DOHH2 (cell line): ENCODE measurements around the gene DDX1.
"Not testable (repeated sequence)": the region's sequence is repeated elsewhere in the genome, so short reads cannot be mapped to it uniquely, and the experiment has no call there.

Source experiments
- H3F3A ChIP-seq: fragments of 200-600 bp; sonication (generic), shearing (Covaris generic); 2 replicates; pipeline ENCODE4 v1.6.0; 2016; ENCODE audit warnings: antibody characterized with exemption, mild to moderate bottlenecking; ENCODE audit not compliant: control insufficient read depth, insufficient read depth
- H3K27ac ChIP-seq: fragments of 200-600 bp; sonication (generic); 2 replicates; pipeline ENCODE4 v1.5.1; 2014; ENCODE audit warnings: low read depth, mild to moderate bottlenecking, low read length, moderate library complexity
- H3K27me3 ChIP-seq: fragments of 200-600 bp; sonication (generic); 2 replicates; pipeline ENCODE4 v1.6.1; 2014; ENCODE audit warnings: mild to moderate bottlenecking, low read length, mixed read lengths; ENCODE audit not compliant: control insufficient read depth
- H3K36me3 ChIP-seq: fragments of 200-600 bp; sonication (generic); 2 replicates; pipeline ENCODE4 v1.6.1; 2014; ENCODE audit warnings: mild to moderate bottlenecking, low read length, moderate library complexity, mixed read lengths; ENCODE audit not compliant: control insufficient read depth
- H3K4me1 ChIP-seq: fragments of 200-600 bp; sonication (generic); 2 replicates; pipeline ENCODE4 v1.6.1; 2014; ENCODE audit warnings: mild to moderate bottlenecking, low read length, mixed read lengths; ENCODE audit not compliant: control insufficient read depth
- H3K4me2 ChIP-seq: fragments of 200-600 bp; sonication (generic); 2 replicates; pipeline ENCODE4 v1.6.0; 2014; ENCODE audit warnings: mild to moderate bottlenecking, low read length, moderate library complexity
- H3K4me3 ChIP-seq: fragments of 200-600 bp; sonication (generic); 2 replicates; pipeline ENCODE4 v1.5.1; 2014; ENCODE audit warnings: mild to moderate bottlenecking, low read length, mixed read lengths
- H3K79me2 ChIP-seq: fragments of 200-600 bp; sonication (generic); 2 replicates; pipeline ENCODE4 v1.6.1; 2014; ENCODE audit warnings: mild to moderate bottlenecking, low read length, mixed read lengths; ENCODE audit not compliant: control insufficient read depth
- H3K9me2 ChIP-seq: fragments of 200-600 bp; sonication (generic); replicated peaks from 2 replicates; pipeline ENCODE4 v1.6.1; 2014; ENCODE audit warnings: mild to moderate bottlenecking, low read length, mixed read lengths; ENCODE audit not compliant: control insufficient read depth
- H3K9me3 ChIP-seq: fragments of 200-600 bp; sonication (generic); 2 replicates; pipeline ENCODE4 v1.6.1; 2014; ENCODE audit warnings: antibody characterized with exemption, low read length, mixed read lengths; ENCODE audit not compliant: control insufficient read depth, insufficient read depth
- H4K20me1 ChIP-seq: fragments of 200-600 bp; sonication (generic); 2 replicates; pipeline ENCODE4 v1.6.0; 2014; ENCODE audit warnings: low read depth, mild to moderate bottlenecking, antibody characterized with exemption, low read length, moderate library complexity; ENCODE audit not compliant: control insufficient read depth, insufficient read depth
- CTCF ChIP-seq: fragments of 200-600 bp; sonication (generic); IDR thresholded peaks from one replicate; pipeline ENCODE4 v1.5.1; 2014; ENCODE audit warnings: antibody characterized with exemption, mild to moderate bottlenecking, low read depth, low read length; ENCODE audit not compliant: poor library complexity, severe bottlenecking
- EZH2phosphoT487 ChIP-seq: fragments of 200-600 bp; sonication (generic); IDR thresholded peaks from 2 replicates; pipeline ENCODE4 v1.6.1; 2017; ENCODE audit warnings: borderline replicate concordance, mild to moderate bottlenecking, antibody characterized with exemption, low read length, moderate library complexity, mixed read lengths

The DDX1 gene

GRCh38 chr2:15678909-15679308, 87.2 kb downstream of the DDX1 start:
- no peaks in the 10 kb centered on the region for H3K4me1 ChIP-seq
- TF ChIP-seq CTCF (no peak), EZH2phosphoT487 (no peak)
- no peaks in the 10 kb centered on the region for H3K27me3 ChIP-seq
- H3K4me2 ChIP-seq: no peak overlapping the region
- H3K9me2 ChIP-seq: no peaks in the 10 kb centered on the region
- H3K4me3 ChIP-seq: no peak overlapping the region
- no peak overlapping the region for H3K27ac ChIP-seq
- H3F3A ChIP-seq: no peaks in the 10 kb centered on the region
- no peaks in the 10 kb centered on the region; the same call in 1 of the 2 replicates for H3K9me3 ChIP-seq
- H4K20me1 ChIP-seq: no peaks in the 10 kb centered on the region
- no peaks in the 10 kb centered on the region for H3K36me3 ChIP-seq
- no peaks in the 10 kb centered on the region for H3K79me2 ChIP-seq

- no peak overlapping the region for H3K27ac ChIP-seq
- no peak overlapping the region for H3K4me2 ChIP-seq
- H3K27me3 ChIP-seq: no peaks in the 10 kb centered on the region
- no peak for TF ChIP-seq CTCF
- TF ChIP-seq EZH2phosphoT487: no peak
- no peaks in the 10 kb centered on the region for H3K4me1 ChIP-seq
- no peaks in the 10 kb centered on the region for H3K9me2 ChIP-seq
- no peaks in the 10 kb centered on the region for H3F3A ChIP-seq
- H3K9me3 ChIP-seq: no peaks in the 10 kb centered on the region; the same call in 1 of the 2 replicates
- no peak overlapping the region for H3K4me3 ChIP-seq
- H3K36me3 ChIP-seq: no peaks in the 10 kb centered on the region
- H3K79me2 ChIP-seq: no peaks in the 10 kb centered on the region
- no peaks in the 10 kb centered on the region for H4K20me1 ChIP-seq
These were observed 87.8 kb downstream of the DDX1 start for GRCh38 chr2:15679386-15679924.

- H3K79me2 ChIP-seq, H3K4me3 ChIP-seq, H3K36me3 ChIP-seq, H3K9me3 ChIP-seq, H3K27ac ChIP-seq, H3K9me2 ChIP-seq, H3K4me1 ChIP-seq, H3K4me2 ChIP-seq, H3F3A ChIP-seq, H3K27me3 ChIP-seq, H4K20me1 ChIP-seq: not testable (repeated sequence)
These were observed 88.5 kb downstream of the DDX1 start for GRCh38 chr2:15680132-15680531.
